ENCODE results near the gene GP2.
"Not testable (repeated sequence)": the region's sequence is repeated elsewhere in the genome, so short reads cannot be mapped to it uniquely, and the experiment has no call there.

Gene GP2

DNA sequence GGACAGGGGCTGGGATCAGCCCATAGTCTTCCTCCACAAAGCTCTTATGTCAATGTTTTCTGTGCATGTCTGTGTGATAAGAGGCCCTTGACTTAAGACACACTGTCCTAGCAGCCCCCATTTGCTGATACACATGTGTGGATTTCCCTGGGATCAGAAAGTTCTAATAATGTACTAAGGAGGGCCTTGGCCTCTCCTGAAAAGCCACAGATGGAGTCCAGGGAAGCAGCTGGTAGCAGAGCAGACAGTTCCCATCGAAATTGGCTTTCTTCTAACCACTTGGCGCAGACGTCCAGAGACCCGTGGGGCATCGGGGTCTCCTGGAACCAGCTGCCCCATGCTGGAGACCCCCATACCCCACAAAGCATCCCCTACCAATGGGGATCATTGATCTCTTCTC is 4.3 kb upstream of the GP2 start:
- Histone ChIP-seq H3K36me3 (no peaks in the 10 kb centered on the region), H3K4me2 (no peak overlapping the region), H3K4me3 (no peak overlapping the region), H3K4me1 (no peaks in the 10 kb centered on the region; a peak in 1 of 20 replicates), H3K27me3 (no peaks in the 10 kb centered on the region), H3K27ac (no peak overlapping the region), H3K9ac (no peak overlapping the region), H4K20me1 (no peaks in the 10 kb centered on the region), H3K9me3 (replicated peaks in 1 of 11) (no peaks in the 10 kb centered on the region; a peak in 1 of 22 replicates)
- TF ChIP-seq Cebpa-rat (IDR thresholded peaks at IDR 0.05), result no peak

DNA sequence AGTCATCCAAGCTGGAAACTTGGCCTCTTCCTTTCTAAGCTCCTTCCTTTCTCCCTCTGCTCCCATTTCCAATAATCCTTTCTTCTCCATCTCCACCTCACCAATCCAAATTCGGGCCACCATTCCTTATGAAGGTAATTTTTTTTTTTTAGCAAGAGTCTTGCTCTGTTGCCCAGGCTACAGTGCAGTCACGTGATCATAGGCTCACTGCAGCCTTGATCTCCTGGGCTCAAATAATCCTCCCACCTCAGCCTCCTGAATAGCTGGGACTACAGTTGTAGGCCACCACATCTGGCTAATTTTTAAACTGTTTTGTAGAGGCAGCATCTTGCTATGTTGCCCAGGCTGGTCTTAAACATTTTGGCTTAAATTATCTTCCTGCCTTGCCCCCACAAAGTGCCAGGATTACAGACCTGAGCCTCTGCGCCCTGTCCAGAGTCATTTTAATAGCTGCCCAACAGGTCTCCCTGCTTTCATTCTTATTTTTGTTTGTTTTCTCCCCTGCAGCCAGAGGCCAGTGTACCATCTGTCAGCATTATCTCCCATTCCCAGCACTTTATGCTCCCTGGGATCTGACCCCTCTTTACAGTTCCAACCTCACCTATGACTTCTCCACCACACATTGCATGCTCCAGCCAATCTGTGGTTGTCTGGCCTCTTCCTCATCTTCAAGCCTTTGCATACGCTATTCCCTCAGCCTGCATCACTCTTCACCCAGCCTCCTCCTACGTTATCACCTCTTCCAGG is 2.3 kb upstream of the GP2 start:
- Histone ChIP-seq H3K27me3 (no peaks in the 10 kb centered on the region), H3K4me3 (no peak overlapping the region), H3K9me3 (replicated peaks in 1 of 11) (no peaks in the 10 kb centered on the region; a peak in 1 of 22 replicates), H3K36me3 (no peaks in the 10 kb centered on the region), H3K27ac (no peak overlapping the region), H3K4me2 (no peak overlapping the region), H4K20me1 (no peaks in the 10 kb centered on the region), H3K4me1 (no peaks in the 10 kb centered on the region), H3K9ac (no peak overlapping the region)
- TF ChIP-seq Cebpa-rat (IDR thresholded peaks at IDR 0.05), result no peak

DNA sequence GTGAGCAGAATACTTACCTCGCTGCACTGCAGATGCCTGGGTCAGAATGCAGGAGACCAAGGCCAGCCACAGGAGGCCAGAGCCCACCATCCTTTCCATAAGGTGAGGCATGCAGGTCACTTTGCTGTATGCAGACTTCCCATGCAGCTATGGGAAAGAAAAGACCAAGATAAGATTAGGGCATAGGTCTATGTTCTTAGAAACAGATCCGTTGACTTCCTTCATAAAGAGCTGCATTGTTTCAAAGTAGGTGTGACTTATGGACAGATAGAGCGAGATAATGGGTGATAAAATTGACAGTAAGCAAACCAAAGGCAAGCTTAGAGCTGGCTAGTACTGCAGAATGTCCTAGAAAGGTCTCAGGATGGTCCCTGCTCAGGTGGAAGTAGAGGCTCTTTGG is 992 bp downstream of the GP2 start:
- no peak overlapping the region for H3K27ac ChIP-seq
- no peak overlapping the region for H3K4me2 ChIP-seq
- H3K9me3 ChIP-seq (replicated peaks in 1 of 11), result no peaks in the 10 kb centered on the region; a peak in 1 of 22 replicates
- H3K27me3 ChIP-seq, result no peaks in the 10 kb centered on the region
- H4K20me1 ChIP-seq, result peaks cover 0 to 4% (median 0%) of the 10 kb centered on the region in 11 experiments; a peak in 1 of 22 replicates
- no peak for TF ChIP-seq Cebpa-rat (IDR thresholded peaks at IDR 0.05)
- H3K4me3 ChIP-seq, result no peak overlapping the region
- H3K36me3 ChIP-seq, result no peaks in the 10 kb centered on the region
- no peak overlapping the region for H3K9ac ChIP-seq
- no peaks in the 10 kb centered on the region for H3K4me1 ChIP-seq

DNA sequence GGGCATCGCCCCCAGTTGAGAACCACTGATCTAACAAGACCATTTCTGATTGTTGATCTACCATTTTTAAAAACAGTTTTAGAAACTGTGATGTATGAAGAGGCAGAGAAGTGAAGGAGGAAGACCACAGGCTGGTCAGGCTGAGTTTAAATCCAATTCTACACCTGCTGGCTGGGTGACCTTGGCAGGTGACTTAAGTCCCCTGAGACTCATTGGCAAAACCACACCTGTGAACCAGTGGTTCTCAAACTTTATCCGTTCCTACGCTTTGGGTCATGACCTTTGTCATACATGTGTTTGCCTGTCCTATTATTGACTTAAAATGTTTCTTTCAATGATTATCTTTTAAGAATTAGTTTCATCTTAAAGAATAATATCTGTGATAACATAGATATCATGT is 2.3 kb downstream of the GP2 start:
- no peak overlapping the region for H3K4me3 ChIP-seq
- H3K9ac ChIP-seq, result no peak overlapping the region
- H4K20me1 ChIP-seq, result peaks cover 0 to 4% (median 0%) of the 10 kb centered on the region in 11 experiments; a peak in 1 of 22 replicates
- H3K4me1 ChIP-seq, result no peaks in the 10 kb centered on the region
- H3K27me3 ChIP-seq, result no peaks in the 10 kb centered on the region
- H3K27ac ChIP-seq, result no peak overlapping the region
- H3K36me3 ChIP-seq, result no peaks in the 10 kb centered on the region
- H3K9me3 ChIP-seq (replicated peaks in 1 of 11), result no peaks in the 10 kb centered on the region; a peak in 1 of 22 replicates
- TF ChIP-seq Cebpa-rat (IDR thresholded peaks at IDR 0.05), result no peak
- H3K4me2 ChIP-seq, result no peak overlapping the region

DNA sequence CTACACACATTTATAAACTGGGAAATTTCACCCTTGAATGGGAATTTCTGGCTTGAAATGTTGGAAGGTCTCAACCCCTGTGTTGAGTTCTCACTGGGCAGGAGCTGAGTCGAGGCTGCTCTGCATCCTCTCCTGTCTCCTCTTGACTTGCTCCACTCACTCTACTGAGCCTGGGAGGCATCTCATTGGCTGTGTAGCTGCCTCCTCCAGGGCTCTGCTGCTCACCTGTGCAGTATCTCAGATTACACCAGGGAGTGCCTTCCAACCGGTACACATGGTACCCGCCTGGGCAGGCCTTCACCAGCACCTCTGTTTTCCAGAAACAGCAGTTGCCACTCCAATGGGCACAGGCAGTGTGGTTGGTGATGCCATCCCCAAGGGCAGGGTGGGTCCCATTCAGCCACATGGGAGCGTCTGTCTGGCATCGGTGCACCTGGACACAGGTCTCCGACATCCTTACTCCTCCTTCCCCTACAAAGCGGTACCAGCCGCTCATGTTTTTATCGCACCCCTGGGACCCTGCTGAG is 3.7 kb downstream of the GP2 start:
- Histone ChIP-seq H3K4me2 (no peak overlapping the region), H4K20me1 (peaks cover 0 to 4% (median 0%) of the 10 kb centered on the region in 11 experiments; a peak in 1 of 22 replicates), H3K27me3 (no peaks in the 10 kb centered on the region), H3K4me1 (no peaks in the 10 kb centered on the region), H3K27ac (no peak overlapping the region), H3K9me3 (replicated peaks in 1 of 11) (no peaks in the 10 kb centered on the region; a peak in 1 of 22 replicates), H3K9ac (no peak overlapping the region), H3K36me3 (no peaks in the 10 kb centered on the region), H3K4me3 (no peak overlapping the region)
- TF ChIP-seq Cebpa-rat (IDR thresholded peaks at IDR 0.05), result no peak

DNA sequence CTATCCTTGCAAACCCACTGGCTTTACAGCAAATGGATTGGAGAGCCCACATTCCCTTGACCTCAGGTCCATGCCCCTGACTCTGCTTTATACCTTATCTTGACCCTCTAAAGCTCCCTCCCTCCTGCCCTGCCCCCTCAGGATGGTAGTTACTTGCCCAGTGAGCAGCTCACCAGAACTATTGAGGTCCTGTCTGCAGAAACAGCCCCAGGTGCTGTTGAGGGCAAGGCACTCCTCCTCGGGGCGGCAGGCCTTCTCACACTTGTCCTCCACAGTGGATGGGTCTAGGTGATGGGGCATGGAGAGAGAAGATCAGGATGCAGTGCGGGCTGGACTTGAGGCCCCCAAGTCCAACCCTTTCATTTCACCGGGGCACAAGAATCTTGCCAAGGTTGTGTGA is 4.6 kb downstream of the GP2 start:
- no peaks in the 10 kb centered on the region for H3K27me3 ChIP-seq

DNA sequence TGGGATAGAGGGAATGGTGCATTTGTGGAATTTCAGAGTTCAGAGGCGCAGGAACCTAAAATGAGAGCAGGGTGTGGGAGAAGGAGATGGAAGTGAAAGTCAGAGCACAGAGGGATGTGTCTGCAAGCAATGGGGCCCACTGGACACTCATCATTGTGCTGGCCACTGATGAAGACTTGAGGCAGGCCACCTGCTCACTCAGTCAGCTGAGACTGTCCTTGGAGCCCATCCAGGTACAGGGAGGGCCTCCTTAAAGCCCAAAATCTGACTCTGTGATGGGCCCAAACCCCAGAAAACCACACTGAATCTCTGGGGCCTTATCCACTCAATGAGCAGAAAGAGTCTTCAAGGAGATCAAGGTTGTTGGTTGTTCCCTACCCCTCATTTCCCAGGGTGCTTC is 5.6 kb downstream of the GP2 start:
- peaks cover 0 to 4% (median 0%) of the 10 kb centered on the region in 11 experiments; a peak in 1 of 22 replicates for H4K20me1 ChIP-seq
- no peaks in the 10 kb centered on the region for H3K4me1 ChIP-seq
- no peaks in the 10 kb centered on the region for H3K27me3 ChIP-seq
- H3K27ac ChIP-seq, result no peak overlapping the region
- no peak for TF ChIP-seq Cebpa-rat (IDR thresholded peaks at IDR 0.05)
- no peaks in the 10 kb centered on the region for H3K9me3 ChIP-seq (replicated peaks in 1 of 11)
- H3K4me2 ChIP-seq, result no peak overlapping the region
- no peak overlapping the region for H3K9ac ChIP-seq
- no peak overlapping the region for H3K4me3 ChIP-seq
- H3K36me3 ChIP-seq, result no peaks in the 10 kb centered on the region

More for the DNA sequence above, 4.6 kb downstream of the GP2 start:
- H3K4me2 ChIP-seq, result no peak overlapping the region
- no peak for TF ChIP-seq Cebpa-rat (IDR thresholded peaks at IDR 0.05)
- H3K4me1 ChIP-seq, result no peaks in the 10 kb centered on the region
- no peak overlapping the region for H3K9ac ChIP-seq
- H3K9me3 ChIP-seq (replicated peaks in 1 of 11), result no peaks in the 10 kb centered on the region; a peak in 1 of 22 replicates
- no peak overlapping the region for H3K4me3 ChIP-seq
- peaks cover 0 to 4% (median 0%) of the 10 kb centered on the region in 11 experiments; a peak in 1 of 22 replicates for H4K20me1 ChIP-seq
- H3K36me3 ChIP-seq, result no peaks in the 10 kb centered on the region
- H3K27ac ChIP-seq, result no peak overlapping the region

DNA sequence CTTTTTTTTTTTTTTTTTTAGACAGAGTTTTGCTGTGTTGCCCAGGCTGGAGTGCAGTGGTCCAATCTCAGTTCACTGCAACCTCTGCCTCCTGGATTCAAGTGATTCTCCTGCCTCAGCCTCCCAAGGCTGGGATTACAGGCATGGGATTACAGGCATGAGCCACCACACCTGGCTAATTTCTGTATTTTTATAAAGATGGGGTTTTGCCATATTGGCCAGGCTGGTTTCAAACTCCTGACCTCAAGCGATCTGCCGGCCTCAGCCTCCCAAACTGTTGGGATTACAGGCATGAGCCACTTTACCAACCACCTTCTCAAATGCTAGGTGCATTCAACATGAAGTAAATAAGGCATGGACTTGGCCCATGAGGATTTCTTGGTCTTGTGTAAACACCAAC is 6.3 kb downstream of the GP2 start:
- H3K9ac ChIP-seq; H3K27ac ChIP-seq; H3K36me3 ChIP-seq; H3K4me3 ChIP-seq; H3K4me1 ChIP-seq; H4K20me1 ChIP-seq; H3K4me2 ChIP-seq; H3K27me3 ChIP-seq; H3K9me3 ChIP-seq (replicated peaks in 1 of 11): not testable (repeated sequence)

DNA sequence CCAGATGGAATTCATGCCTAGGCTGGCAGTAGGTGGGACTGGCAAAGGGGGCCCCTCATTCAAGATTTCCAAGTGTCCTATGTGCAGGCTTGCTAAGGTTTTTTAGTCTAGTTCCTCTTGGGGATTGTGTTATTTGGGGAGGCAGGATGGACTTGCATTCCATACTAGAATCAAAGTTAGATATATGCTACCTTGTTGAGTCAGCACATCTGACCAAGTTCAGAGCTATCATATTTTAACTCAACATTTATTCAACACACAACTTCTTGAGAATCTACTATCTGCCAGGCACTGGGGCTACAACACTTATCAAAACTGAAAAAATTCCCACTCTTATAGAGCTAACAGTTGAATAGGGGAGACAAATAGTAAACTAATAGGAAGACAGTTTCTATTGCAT is 6.7 kb downstream of the GP2 start:
- Histone ChIP-seq H3K4me1 (no peaks in the 10 kb centered on the region), H3K27ac (no peak overlapping the region), H3K4me3 (no peak overlapping the region), H3K9me3 (replicated peaks in 1 of 11) (no peaks in the 10 kb centered on the region), H3K9ac (no peak overlapping the region), H4K20me1 (peaks cover 0 to 4% (median 0%) of the 10 kb centered on the region in 11 experiments; a peak in 1 of 22 replicates), H3K4me2 (no peak overlapping the region), H3K36me3 (no peaks in the 10 kb centered on the region), H3K27me3 (no peaks in the 10 kb centered on the region)
- TF ChIP-seq Cebpa-rat (IDR thresholded peaks at IDR 0.05), result no peak

DNA sequence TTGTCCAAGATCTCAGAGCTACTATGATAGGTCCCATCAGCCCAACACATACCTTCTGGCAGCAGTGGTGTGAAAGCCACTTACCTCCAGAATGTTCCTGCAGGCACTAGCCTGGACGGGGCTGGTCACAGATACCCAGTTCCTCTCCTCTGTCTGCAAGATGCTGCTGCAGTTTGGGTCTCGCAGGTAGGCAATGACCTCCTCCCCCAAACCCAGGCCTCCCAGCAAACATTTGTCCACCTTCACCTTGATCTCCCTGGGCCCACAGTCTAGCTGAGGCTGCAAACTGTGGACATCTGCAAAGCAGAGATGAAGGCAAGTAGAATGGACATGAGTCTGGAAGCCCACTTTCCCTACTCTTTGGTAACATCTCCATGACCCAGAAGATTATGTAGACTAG is 7.1 kb downstream of the GP2 start:
- H4K20me1 ChIP-seq, result peaks cover 0 to 4% (median 0%) of the 10 kb centered on the region in 11 experiments; a peak in 1 of 22 replicates
- no peaks in the 10 kb centered on the region for H3K27me3 ChIP-seq
- H3K9me3 ChIP-seq (replicated peaks in 1 of 11), result no peaks in the 10 kb centered on the region
- H3K4me3 ChIP-seq, result no peak overlapping the region
- no peak overlapping the region for H3K4me2 ChIP-seq
- no peaks in the 10 kb centered on the region for H3K4me1 ChIP-seq
- no peak overlapping the region for H3K27ac ChIP-seq
- no peak for TF ChIP-seq Cebpa-rat (IDR thresholded peaks at IDR 0.05)
- H3K9ac ChIP-seq, result no peak overlapping the region
- H3K36me3 ChIP-seq, result no peaks in the 10 kb centered on the region
